Astrocyte (in vitro differentiated cells and primary cell): ENCODE measurements around the gene ANXA2R.

Experiments used
- EZH2 ChIP-seq: IDR thresholded peaks from 2 replicates; pipeline ENCODE4 v1.6.1; 2012; ENCODE audit warnings: mild to moderate bottlenecking, low read length, inconsistent platforms; ENCODE audit not compliant: insufficient read depth
- TF ChIP-seq, protein P1 (sequence below): IDR thresholded peaks from 2 replicates; pipeline ENCODE4 v1.5.1; 2011; ENCODE audit warnings: low read depth, mild to moderate bottlenecking, inconsistent platforms, low read length, moderate library complexity; ENCODE audit not compliant: insufficient read depth

- TF ChIP-seq, protein P1, sequence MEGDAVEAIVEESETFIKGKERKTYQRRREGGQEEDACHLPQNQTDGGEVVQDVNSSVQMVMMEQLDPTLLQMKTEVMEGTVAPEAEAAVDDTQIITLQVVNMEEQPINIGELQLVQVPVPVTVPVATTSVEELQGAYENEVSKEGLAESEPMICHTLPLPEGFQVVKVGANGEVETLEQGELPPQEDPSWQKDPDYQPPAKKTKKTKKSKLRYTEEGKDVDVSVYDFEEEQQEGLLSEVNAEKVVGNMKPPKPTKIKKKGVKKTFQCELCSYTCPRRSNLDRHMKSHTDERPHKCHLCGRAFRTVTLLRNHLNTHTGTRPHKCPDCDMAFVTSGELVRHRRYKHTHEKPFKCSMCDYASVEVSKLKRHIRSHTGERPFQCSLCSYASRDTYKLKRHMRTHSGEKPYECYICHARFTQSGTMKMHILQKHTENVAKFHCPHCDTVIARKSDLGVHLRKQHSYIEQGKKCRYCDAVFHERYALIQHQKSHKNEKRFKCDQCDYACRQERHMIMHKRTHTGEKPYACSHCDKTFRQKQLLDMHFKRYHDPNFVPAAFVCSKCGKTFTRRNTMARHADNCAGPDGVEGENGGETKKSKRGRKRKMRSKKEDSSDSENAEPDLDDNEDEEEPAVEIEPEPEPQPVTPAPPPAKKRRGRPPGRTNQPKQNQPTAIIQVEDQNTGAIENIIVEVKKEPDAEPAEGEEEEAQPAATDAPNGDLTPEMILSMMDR, result no peak
- no peak for TF ChIP-seq EZH2
Observed at GRCh38 chr5:43020399-43020746, 19.7 kb downstream of the ANXA2R start.
